ENCODE results near the gene CEL. TPM values are rescaled to one million over a fixed set of nuclear protein-coding genes. Genes with fewer than 3 reads are reported as not detected.
"Not testable (repeated sequence)": the region's sequence is repeated elsewhere in the genome, so short reads cannot be mapped to it uniquely, and the experiment has no call there.

The CEL gene
- total and polyA plus RNA-seq, 10 donors, result 0.46 to 5.3 (median 0.72) TPM; not detected in 2

DNA sequence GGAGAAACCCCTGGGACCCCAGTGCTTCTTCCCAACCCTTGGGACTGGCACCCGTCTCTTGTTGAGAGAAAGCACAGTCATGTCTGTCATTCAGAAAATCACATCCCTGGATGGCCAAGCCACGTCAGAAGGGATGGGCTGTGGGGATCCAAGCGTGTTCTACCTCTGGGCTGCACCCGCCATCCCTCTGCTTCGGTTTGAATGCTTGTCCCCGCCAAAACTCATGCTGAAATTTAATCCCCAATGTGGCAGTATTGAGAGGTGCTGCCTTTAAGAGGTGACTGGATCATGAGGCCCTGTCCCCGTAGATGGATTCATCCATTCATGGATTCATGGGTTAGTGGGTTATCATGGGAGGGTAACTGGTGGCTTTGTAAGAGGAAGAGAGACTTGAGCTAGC, 27.0 kb downstream of the CEL start:
- Histone ChIP-seq H3K27me3 (replicated peaks in 1 of 7) (no peaks in the 10 kb centered on the region), H3K4me3 (no peak overlapping the region), H3K36me3 (no peaks in the 10 kb centered on the region), H3K4me1 (no peaks in the 10 kb centered on the region), H3K9me3 (no peaks in the 10 kb centered on the region), H3K27ac (no peak overlapping the region)
- intact Hi-C loops (cut with DNase I; ENCODE audit: low total_unique reads), result no loop called here
- DNase-seq, result no peak
- 93 to 94% (median 93%) methylated on average over 7 of the region's 7 CpGs for WGBS, 5 donors
- no peak for TF ChIP-seq CTCF (IDR thresholded peaks at IDR 0.05 in 8 of 11, conservative IDR thresholded peaks at IDR 0.05 in 3 of 11)
- TF ChIP-seq POLR2AphosphoS5 (IDR thresholded peaks at IDR 0.05), result no peak
- no peak for TF ChIP-seq POLR2A (IDR thresholded peaks at IDR 0.05)

DNA sequence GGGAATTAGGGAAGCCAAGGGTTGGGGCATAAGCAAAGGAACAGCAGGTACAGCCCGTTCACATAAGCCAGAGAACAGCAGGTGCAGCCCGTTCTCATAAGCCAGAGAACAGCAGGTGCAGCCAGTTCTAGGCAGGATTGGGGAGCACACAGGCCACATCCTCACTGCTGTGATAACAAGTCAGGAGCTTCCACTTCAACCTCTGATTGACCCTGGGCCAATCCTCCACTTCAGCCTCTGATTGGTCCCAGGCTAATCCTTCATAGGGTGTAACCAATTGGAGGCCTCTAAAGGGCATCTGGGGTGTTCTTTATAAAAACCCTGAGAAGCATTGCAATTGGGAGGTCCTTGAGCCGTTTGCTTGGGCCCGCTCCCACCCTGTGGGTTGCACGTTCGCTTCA, 27.5 kb downstream of the CEL start:
- H3K9me3 ChIP-seq, result no peaks in the 10 kb centered on the region
- TF ChIP-seq POLR2AphosphoS5 (IDR thresholded peaks at IDR 0.05) (no peak), CTCF (IDR thresholded peaks at IDR 0.05 in 8 of 11, conservative IDR thresholded peaks at IDR 0.05 in 3 of 11) (no peak), POLR2A (IDR thresholded peaks at IDR 0.05) (no peak)
- WGBS, 5 donors, result 80 to 91% (median 85%) methylated on average over 6 of the region's 6 CpGs
- DNase-seq, result no peak
- H3K36me3 ChIP-seq, result no peaks in the 10 kb centered on the region
- H3K4me1 ChIP-seq, result no peaks in the 10 kb centered on the region
- no peak overlapping the region for H3K27ac ChIP-seq
- no peak overlapping the region for H3K4me3 ChIP-seq
- no peaks in the 10 kb centered on the region for H3K27me3 ChIP-seq (replicated peaks in 1 of 7)
- intact Hi-C loops (cut with DNase I; ENCODE audit: low total_unique reads), result no loop called here

GRCh38 chr9:133090187-133090586, 28.4 kb downstream of the CEL start:
- intact Hi-C loops (cut with DNase I; ENCODE audit: low total_unique reads), result no loop called here
- H3K27me3 ChIP-seq (replicated peaks in 1 of 7), result no peaks in the 10 kb centered on the region
- no peak overlapping the region for H3K27ac ChIP-seq
- no peaks in the 10 kb centered on the region for H3K4me1 ChIP-seq
- peaks cover 0 to 8% (median 2%) of the 10 kb centered on the region in 8 donors for H3K9me3 ChIP-seq
- H3K4me3 ChIP-seq, result no peak overlapping the region
- TF ChIP-seq POLR2AphosphoS5 (IDR thresholded peaks at IDR 0.05) (no peak), CTCF (IDR thresholded peaks at IDR 0.05 in 8 of 11, conservative IDR thresholded peaks at IDR 0.05 in 3 of 11) (no peak), POLR2A (IDR thresholded peaks at IDR 0.05) (no peak)
- no peaks in the 10 kb centered on the region for H3K36me3 ChIP-seq
- WGBS, 5 donors, result 67 to 89% (median 85%) methylated on average over 5 to 6 of the region's 6 CpGs
- no peak for DNase-seq

- Histone ChIP-seq H3K36me3 (no peaks in the 10 kb centered on the region), H3K4me1 (no peaks in the 10 kb centered on the region), H3K4me3 (no peak overlapping the region), H3K9me3 (peaks cover 0 to 14% (median 8%) of the 10 kb centered on the region in 8 donors), H3K27ac (no peak overlapping the region), H3K27me3 (replicated peaks in 1 of 7) (no peaks in the 10 kb centered on the region)
- DNase-seq, result peak; percentile 45
- intact Hi-C loops (cut with DNase I; ENCODE audit: low total_unique reads), result no loop called here
- whole genome bisulfite sequencing, 5 donors, result 73 to 87% (median 86%) methylated on average over 11 of the region's 11 CpGs
- TF ChIP-seq POLR2AphosphoS5 (IDR thresholded peaks at IDR 0.05) (no peak), CTCF (IDR thresholded peaks at IDR 0.05 in 8 of 11, conservative IDR thresholded peaks at IDR 0.05 in 3 of 11) (no peak), POLR2A (IDR thresholded peaks at IDR 0.05) (no peak)
Observed at GRCh38 chr9:133090752-133091385, 29.1 kb downstream of the CEL start.

DNA sequence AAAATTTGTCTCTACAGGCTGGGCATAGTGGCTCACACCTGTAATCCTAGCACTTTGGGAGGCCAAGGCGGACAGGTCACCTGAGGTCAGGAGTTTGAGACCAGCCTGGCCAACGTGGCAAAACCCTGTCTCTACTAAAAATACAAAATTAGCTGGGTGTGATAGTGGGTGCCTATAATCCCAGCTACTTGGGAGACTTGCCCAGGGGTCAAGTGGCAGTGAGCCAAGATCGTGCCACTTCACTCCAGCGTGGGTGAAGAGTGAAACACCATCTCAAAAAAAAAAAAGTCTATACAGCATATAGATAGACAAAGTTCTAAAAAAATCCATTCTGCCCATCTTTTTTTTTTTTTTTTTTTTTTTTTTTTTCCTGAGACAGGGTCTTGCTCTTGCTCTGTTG, 32.6 kb downstream of the CEL start:
- H3K27ac ChIP-seq; intact Hi-C loops (cut with DNase I; ENCODE audit: low total_unique reads); H3K4me1 ChIP-seq; DNase-seq; H3K27me3 ChIP-seq (replicated peaks in 1 of 7); H3K4me3 ChIP-seq: not testable (repeated sequence)
- Histone ChIP-seq H3K36me3 (peaks cover 9 to 31% (median 25%) of the 10 kb centered on the region in 6 donors), H3K9me3 (peaks cover 0 to 30% (median 21%) of the 10 kb centered on the region in 8 donors)
- WGBS, 5 donors, result 82 to 90% (median 84%) methylated on average over 4 of the region's 4 CpGs

All from spleen (tissue), 11 donors.